GM18951 (cell line): ENCODE measurements around the gene JCAD.

ENCODE experiments used
- POLR2A ChIP-seq: IDR thresholded peaks from 4 replicates; pipeline ENCODE4 v1.6.1; 2011; ENCODE audit warnings: mild to moderate bottlenecking; ENCODE audit not compliant: insufficient read length, insufficient read depth; ENCODE audit errors: extremely low read depth
- in situ Hi-C: fragments of 300-500 bp; cut with MboI; formaldehyde crosslinking; loops from one replicate; pipeline ENCODE4 v1.12.0; 2022; ENCODE audit warnings: low sequenced_read_pairs, mixed read lengths, inconsistent platforms; ENCODE audit not compliant: unreplicated experiment

Gene JCAD

DNA sequence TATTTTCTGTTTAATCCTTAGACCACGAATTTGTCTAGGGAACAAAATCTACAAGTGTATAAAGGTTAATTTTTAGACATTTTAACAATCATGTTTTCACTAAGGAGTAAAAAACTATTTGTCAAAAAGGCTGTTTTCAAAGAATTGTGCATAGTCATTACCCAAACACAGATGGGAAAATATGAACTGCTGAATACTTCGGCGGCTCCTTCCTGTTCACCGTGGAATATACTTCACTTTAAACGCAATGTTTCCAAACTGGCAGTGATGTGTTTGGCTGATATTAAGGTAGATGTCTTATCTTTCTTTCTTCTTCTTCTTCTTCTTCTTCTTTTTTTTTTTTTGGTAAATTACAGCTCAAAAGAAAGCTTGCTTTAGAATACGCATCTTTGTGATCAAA, 41.4 kb downstream of the JCAD start:
- in situ Hi-C loops = loop anchor here (25.0 kb wide), 1 partner anchor 544 kb away; no protein-coding TSS in a partner anchor
- no peak for TF ChIP-seq POLR2A

- no peak for TF ChIP-seq POLR2A
- in situ Hi-C loops = loop anchor here (25.0 kb wide), 1 partner anchor 545 kb away; no protein-coding TSS in a partner anchor
These were observed 41.8 kb downstream of the JCAD start for GRCh38 chr10:30017556-30017955.

- in situ Hi-C loops = loop anchor here (25.0 kb wide), 1 partner anchor 548 kb away; no protein-coding TSS in a partner anchor
- no peak for TF ChIP-seq POLR2A
These were observed 44.9 kb downstream of the JCAD start for GRCh38 chr10:30014511-30014910.

DNA sequence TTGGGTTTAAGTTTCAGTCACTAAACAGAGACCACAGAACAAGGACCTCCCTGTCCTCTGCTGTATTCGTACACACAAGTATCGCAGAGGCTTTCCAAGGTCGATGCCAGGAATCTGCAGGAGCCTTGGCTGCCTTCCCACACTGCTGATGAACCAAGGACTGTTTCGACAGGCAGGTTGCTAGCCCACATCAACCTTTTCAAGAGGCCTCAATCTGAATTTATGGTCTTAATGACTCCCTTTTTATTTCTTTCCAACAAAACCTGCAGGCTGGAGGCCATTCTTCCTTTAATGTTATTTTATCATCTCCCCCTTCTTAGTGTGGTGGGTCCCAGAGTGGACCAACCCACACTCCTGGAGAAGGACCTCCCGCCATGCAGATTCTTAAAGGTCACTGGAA, 45.6 kb downstream of the JCAD start:
- in situ Hi-C loops = loop anchor here (25.0 kb wide), 1 partner anchor 549 kb away; no protein-coding TSS in a partner anchor
- no peak for TF ChIP-seq POLR2A

DNA sequence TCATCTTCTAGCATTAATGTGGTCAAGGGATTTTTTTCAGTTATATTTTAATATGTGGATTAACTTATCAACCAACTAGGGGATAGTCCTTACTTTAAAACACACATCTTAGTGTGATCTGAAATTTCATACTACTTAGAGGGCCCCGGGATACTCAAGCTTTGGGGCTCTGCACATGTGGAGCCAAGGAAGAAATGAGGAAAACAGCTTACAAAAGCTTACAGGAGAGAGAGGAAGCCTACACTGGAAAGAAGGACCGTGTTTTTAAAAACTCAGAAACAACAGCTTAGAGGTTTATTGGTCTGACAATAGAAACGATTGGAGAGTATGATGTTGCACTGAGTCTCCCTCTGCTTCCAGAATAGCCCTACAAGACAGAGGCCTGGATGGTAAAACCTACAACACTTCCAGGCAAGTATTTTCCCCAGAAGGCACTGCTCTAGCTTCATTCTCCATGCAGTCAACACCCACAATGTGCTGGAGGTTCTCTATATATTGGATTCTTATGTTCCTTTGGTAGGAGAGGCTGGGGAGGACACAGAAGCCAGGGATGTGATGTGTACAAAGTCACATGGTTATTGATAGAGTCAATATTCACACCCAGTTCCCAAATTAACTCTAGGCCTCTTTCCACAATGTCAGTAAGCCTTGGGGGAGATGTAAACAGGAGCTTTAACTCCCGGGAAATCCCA, 47.3 kb downstream of the JCAD start:
- in situ Hi-C loops = loop anchor here (25.0 kb wide), 1 partner anchor 550 kb away; no protein-coding TSS in a partner anchor
- no peak for TF ChIP-seq POLR2A

DNA sequence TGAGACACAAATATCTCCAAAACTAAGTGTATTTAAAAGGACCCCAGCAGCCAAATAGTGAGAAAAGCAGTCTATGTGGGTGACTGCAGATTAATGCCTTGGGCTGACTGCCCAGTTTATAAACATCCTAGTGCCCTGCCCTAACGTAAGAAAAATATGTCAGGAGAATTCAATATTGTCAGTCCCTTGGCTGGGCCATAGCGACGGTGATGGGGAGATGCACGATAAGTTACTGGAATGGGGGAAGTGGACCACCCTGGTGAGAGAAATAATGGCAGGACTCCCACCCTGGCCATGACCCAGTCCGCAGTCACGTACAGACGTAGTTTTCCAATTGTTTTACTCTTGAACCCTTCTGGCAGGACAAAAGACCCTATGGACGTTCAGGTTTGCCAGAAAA, 48.0 kb downstream of the JCAD start:
- no peak for TF ChIP-seq POLR2A
- in situ Hi-C loops = loop anchor here (25.0 kb wide), 1 partner anchor 551 kb away; no protein-coding TSS in a partner anchor

DNA sequence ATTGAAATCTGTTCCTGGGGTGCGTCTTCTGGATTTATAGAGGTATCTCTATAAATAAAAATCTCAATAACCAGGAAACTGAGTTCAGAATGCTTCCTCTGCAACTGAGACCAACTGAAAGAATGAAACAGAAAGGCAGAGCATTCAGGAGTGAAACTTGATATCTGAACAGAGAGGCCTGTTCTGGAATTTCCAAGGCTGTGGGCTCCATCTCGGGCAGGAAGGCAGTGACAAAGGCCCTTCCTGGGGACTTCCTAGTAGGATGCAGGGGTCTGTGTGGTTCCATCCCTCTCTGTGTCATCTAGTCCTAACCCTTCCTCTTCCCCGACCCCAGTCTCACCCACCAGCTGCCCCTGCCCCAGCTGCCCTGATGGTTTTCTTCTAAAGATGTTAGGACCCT, 52.0 kb downstream of the JCAD start:
- in situ Hi-C loops = loop anchor here (25.0 kb wide), 1 partner anchor 555 kb away; no protein-coding TSS in a partner anchor
- TF ChIP-seq POLR2A = no peak

- in situ Hi-C loops = loop anchor here (25.0 kb wide), 1 partner anchor 556 kb away; no protein-coding TSS in a partner anchor
- no peak for TF ChIP-seq POLR2A
These were observed 53.0 kb downstream of the JCAD start for GRCh38 chr10:30006410-30006809.

DNA sequence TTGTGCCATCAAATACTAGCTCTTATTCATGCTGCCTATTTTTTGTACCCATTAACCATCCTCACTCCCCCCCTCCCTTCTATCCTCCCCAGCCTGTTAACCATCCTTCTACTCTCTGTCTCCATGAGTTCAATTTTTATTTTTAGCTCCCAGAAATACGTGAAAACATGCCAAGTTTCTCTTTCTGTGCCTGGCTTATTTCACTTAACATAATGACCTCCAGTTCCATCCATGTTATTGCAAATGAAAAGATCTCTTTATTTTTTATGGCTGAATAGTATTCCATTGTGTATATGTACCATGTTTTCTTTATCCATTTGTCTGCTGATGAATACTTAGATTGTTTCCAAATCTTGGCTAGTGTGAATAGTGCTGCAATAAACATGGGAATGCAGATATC, 54.3 kb downstream of the JCAD start:
- in situ Hi-C loops = loop anchor here (25.0 kb wide), 1 partner anchor 557 kb away; no protein-coding TSS in a partner anchor

DNA sequence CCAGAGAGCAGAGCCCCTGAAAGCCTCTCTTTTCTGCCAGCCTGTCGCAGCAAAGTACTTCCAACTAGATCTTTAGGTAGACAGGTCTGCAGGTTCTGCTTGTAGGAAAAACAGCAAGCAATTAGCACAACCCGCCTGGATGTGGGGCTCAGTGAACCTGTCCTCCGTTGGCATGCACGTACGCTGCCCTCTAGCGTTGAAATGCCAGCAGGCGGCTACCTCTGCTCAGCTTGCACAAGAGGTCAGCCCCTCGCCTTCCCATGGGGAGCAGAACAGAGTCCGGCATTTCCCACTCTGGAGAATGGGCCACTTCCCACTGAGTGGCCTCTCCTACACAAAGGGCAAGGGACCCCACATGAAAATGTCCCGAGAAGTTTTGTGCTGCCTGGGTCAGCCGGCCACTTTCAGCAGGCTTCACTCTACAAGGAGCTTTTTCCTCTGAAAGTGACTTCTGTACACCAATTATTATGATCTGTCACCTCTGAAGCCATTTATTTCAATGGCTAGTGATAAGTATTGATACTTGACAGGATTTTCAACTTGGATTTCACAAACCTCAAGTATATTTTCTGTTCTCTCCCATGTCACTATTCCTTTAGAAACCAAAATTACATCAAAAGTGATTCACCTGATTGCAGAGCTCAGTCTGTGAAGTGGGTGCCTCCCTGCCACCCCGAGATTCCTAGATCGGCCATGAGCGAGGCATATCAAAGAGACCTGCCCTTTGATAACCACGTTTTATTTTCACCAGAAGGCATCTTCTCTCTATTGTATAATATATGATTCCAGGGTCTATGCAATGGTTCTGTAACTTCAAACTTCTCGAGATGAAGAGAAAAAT, 56.7 kb downstream of the JCAD start:
- in situ Hi-C loops = loop anchor here (25.0 kb wide), 1 partner anchor 560 kb away; no protein-coding TSS in a partner anchor

GRCh38 chr10:30000802-30001571, 58.4 kb downstream of the JCAD start:
- no peak for TF ChIP-seq POLR2A
- in situ Hi-C loops = loop anchor here (25.0 kb wide), 1 partner anchor 561 kb away; no protein-coding TSS in a partner anchor

More for the DNA sequence above, 56.7 kb downstream of the JCAD start:
- TF ChIP-seq POLR2A = no peak

DNA sequence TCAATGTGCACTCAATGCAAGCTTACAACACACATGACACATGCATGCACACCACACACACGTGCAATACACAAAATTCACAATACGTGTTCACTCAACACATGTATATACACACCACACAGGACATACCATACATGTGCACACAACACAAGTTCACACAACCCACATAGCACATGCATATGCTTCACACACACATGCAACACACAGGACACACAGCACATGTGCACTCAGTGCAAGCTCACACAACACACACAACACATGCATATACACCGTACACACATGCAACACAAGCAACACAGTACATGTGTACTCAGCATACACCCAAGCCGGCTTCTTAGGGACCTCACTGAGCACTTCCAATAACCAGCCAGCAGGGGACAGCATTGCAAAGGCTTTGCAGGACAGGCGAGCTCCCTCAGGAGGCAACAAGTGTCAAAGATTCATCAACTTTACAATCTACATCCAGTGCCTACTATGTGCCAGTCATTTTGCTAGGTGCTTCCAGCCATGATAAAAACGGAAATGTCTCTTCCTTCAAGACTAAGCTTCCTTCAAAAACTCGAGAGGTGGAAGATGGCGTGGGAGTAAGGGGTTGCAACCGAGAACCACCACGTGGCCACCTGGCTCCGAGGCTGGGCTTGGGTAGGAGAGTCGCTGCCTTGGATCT, 61.1 kb downstream of the JCAD start:
- in situ Hi-C loops = no loop called here

More for the DNA sequence above, 61.1 kb downstream of the JCAD start:
- no peak for TF ChIP-seq POLR2A
